Mucosa of descending colon (tissue), 3 donors: ENCODE results near the gene ANKRD24. TPM values are rescaled to one million over a fixed set of nuclear protein-coding genes. Genes with fewer than 3 reads are reported as not detected.
"Not testable (repeated sequence)": the region's sequence is repeated elsewhere in the genome, so short reads cannot be mapped to it uniquely, and the experiment has no call there.

Source experiments
- ATAC-seq: fragments of 200-7000 bp; cut with Tn5 transposase; one replicate; pipeline ENCODE4 v1.9.1; 2020; ENCODE audit warnings: mild to moderate bottlenecking, moderate library complexity
- DNase-seq, 3 donors: peaks; one replicate each; pipeline ENCODE4 v3.0.0-alpha.2; 2020
- H3K36me3 ChIP-seq: fragments of 200-600 bp; one replicate; pipeline ENCODE4 v1.8.0; 2021; ENCODE audit warnings: low read depth, mild to moderate bottlenecking
- H3K4me1 ChIP-seq: fragments of 200-600 bp; one replicate; pipeline ENCODE4 v1.8.0; 2021; ENCODE audit warnings: low read depth, mild to moderate bottlenecking
- H3K4me3 ChIP-seq: fragments of 200-600 bp; one replicate; pipeline ENCODE4 v1.8.0; 2021; ENCODE audit warnings: mild to moderate bottlenecking
- H3K9me3 ChIP-seq: fragments of 200-600 bp; one replicate; pipeline ENCODE4 v1.8.0; 2021; ENCODE audit warnings: mild to moderate bottlenecking
- CTCF ChIP-seq: fragments of 200-600 bp; IDR thresholded peaks from one replicate; pipeline ENCODE4 v1.8.0; 2022; ENCODE audit warnings: antibody characterized with exemption, mild to moderate bottlenecking
- intact Hi-C, 2 donors: fragments of 100-400 bp; cut with DNase I in 1 of 2; cut with micrococcal nuclease in 1 of 2; formaldehyde crosslinking; loops; one replicate each; pipeline versions ENCODE4 v1.11.0 to v1.11.1; 2022; cut with DNase I, micrococcal nuclease
- total RNA-seq, 3 donors: library from RNA; stranded (reverse); fragmentation: NEBNext Ultra II Directional in 2 of 3; extraction: Animal tissue kit (Norgen Biotek cat#: 25700) in 2 of 3; gene quantifications; one replicate each; pipeline versions ENCODE4 v1.2.1 to v1.2.4, GENCODE V29; 2021 to 2023
- donor health status: DM: no; HTN: no; CAD: no; lungs with moderate emphysema.
- donor health status: DM: no; HTN: no; CAD: no.
- donor health status: DM: no; HTN: yes; CAD: no.

Gene ANKRD24
- total RNA-seq, 3 donors from 2014 or later, result 0.95 to 2.7 (median 1.3) TPM

GRCh38 chr19:4234142-4234861 lies 51.8 kb downstream of the ANKRD24 start:
- H3K9me3 ChIP-seq, result no peaks in the 10 kb centered on the region
- H3K36me3 ChIP-seq, result no peaks in the 10 kb centered on the region
- no peak overlapping the region for H3K4me3 ChIP-seq
- no peaks in the 10 kb centered on the region for H3K4me1 ChIP-seq
- intact Hi-C loops, result no loop called here
- DNase-seq, result no peak
- TF ChIP-seq CTCF, result no peak
- no peak for ATAC-seq

GRCh38 chr19:4234862-4235201 lies 52.3 kb downstream of the ANKRD24 start:
- Histone ChIP-seq H3K36me3 (no peaks in the 10 kb centered on the region), H3K4me1 (no peaks in the 10 kb centered on the region), H3K4me3 (no peak overlapping the region), H3K9me3 (no peaks in the 10 kb centered on the region)
- intact Hi-C loops, result no loop called here
- DNase-seq (no peak), ATAC-seq (no peak)
- TF ChIP-seq CTCF, result no peak

GRCh38 chr19:4237510-4237909 lies 55.0 kb downstream of the ANKRD24 start:
- intact Hi-C loops, ATAC-seq, H3K4me3 ChIP-seq, H3K4me1 ChIP-seq, DNase-seq, H3K36me3 ChIP-seq: not testable (repeated sequence)
- H3K9me3 ChIP-seq, result peaks cover 14% of the 10 kb centered on the region

- Histone ChIP-seq H3K9me3 (peaks cover 14% of the 10 kb centered on the region), H3K4me1 (no peaks in the 10 kb centered on the region), H3K4me3 (no peak overlapping the region), H3K36me3 (no peaks in the 10 kb centered on the region)
- ATAC-seq, result no peak
- TF ChIP-seq CTCF, result no peak
- no peak for DNase-seq
- intact Hi-C loops, result no loop called here
Measured at GRCh38 chr19:4238831-4239230, 56.3 kb downstream of the ANKRD24 start.

- intact Hi-C loops, result no loop called here
- H3K4me3 ChIP-seq, result no peak overlapping the region
- H3K4me1 ChIP-seq, result no peaks in the 10 kb centered on the region
- ATAC-seq, result no peak
- no peaks in the 10 kb centered on the region for H3K36me3 ChIP-seq
- no peak for TF ChIP-seq CTCF
- no peak for DNase-seq
- H3K9me3 ChIP-seq, result peaks cover 14% of the 10 kb centered on the region
Measured at GRCh38 chr19:4241824-4242430, 59.4 kb downstream of the ANKRD24 start.

GRCh38 chr19:4245938-4246337 lies 63.4 kb downstream of the ANKRD24 start:
- ATAC-seq, intact Hi-C loops, DNase-seq, H3K4me3 ChIP-seq, H3K36me3 ChIP-seq, H3K4me1 ChIP-seq: not testable (repeated sequence)
- peaks cover 14% of the 10 kb centered on the region for H3K9me3 ChIP-seq
